Osteocyte (in vitro differentiated cells): ENCODE results near the gene CHD6. TPM values are rescaled to one million over a fixed set of nuclear protein-coding genes. Genes with fewer than 3 reads are reported as not detected.

Experiments used
- DNase-seq: peaks from one replicate; pipeline ENCODE4 v3.0.0; 2021; ENCODE audit warnings: mixed read lengths; ENCODE audit not compliant: unreplicated experiment; ENCODE audit errors: extremely low spot score
- H3K27ac Mint-ChIP-seq: one replicate; pipeline ENCODE4 v1.8.0; 2021; ENCODE audit warnings: mild to moderate bottlenecking, mixed read lengths; ENCODE audit not compliant: unreplicated experiment
- H3K27me3 Mint-ChIP-seq: one replicate; pipeline ENCODE4 v1.8.0; 2021; ENCODE audit warnings: mixed read lengths; ENCODE audit not compliant: unreplicated experiment
- H3K36me3 Mint-ChIP-seq: one replicate; pipeline ENCODE4 v1.8.0; 2021; ENCODE audit warnings: mixed read lengths; ENCODE audit not compliant: unreplicated experiment
- H3K4me1 Mint-ChIP-seq: one replicate; pipeline ENCODE4 v1.8.0; 2021; ENCODE audit warnings: mixed read lengths; ENCODE audit not compliant: unreplicated experiment
- H3K4me3 Mint-ChIP-seq: one replicate; pipeline ENCODE4 v1.8.0; 2021; ENCODE audit warnings: mild to moderate bottlenecking, moderate library complexity, mixed read lengths; ENCODE audit not compliant: unreplicated experiment
- H3K9me3 Mint-ChIP-seq: one replicate; pipeline ENCODE4 v1.8.0; 2021; ENCODE audit warnings: mixed read lengths; ENCODE audit not compliant: unreplicated experiment
- total RNA-seq: library from RNA; stranded (reverse); gene quantifications from 2 replicates; pipeline ENCODE4 v1.2.1, GENCODE V29; 2021
- TF ChIP-seq, protein P1 (sequence below): fragments of 200-600 bp; sonication (generic); IDR thresholded peaks from 2 replicates; pipeline ENCODE4 v1.5.0; 2021; ENCODE audit warnings: antibody characterized with exemption, mild to moderate bottlenecking, moderate library complexity

CHD6 gene
- total RNA-seq, 1 donor from 2014 or later = 51.4 TPM

DNA sequence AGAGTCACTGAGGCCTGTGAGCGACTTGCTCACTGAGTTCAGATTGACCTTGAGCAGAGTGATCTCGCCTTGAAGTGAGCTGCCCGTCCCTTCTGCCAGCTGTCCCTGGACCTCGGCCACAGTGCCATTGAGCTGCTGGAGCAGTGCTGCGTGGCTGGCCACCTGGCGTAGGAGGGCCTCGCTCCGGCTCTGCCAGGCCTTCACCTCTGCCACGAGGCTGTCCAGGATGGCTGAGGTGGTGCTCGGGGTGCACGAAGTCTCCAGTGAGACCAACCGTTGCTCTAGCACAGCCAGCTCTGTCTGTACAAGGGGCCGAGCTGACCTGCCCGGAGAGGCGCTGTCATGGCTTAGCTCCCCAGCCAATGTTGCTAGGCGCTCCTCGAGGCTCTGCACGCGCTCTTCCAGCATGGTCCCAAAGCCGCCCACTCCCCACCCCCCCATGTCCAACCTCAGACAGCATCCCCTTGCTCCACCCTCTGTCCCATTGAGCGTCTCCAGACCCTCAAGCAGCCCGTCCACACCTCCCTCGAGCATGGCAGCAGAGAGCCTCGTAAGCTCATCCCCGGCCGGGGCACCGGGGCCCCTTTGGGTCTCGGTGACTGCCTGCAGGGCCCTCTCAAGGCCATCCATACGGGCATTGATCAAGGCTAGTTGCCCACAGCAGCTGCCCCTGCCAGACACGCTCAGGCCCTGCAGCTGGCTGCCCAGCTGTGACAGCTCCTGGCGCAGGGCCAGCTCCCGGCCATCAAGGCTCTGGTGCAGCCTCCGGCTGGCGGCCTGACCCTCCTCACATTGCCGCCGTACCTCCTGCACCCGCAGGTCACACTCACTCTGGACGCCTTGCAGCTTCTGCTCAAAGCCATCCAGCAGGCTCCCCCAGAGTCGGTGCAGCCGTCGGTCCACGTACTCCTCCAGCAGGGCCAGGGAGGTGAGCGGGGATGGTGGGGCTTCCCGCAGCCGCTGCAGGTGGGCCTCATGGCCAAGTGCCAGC lies 256.1 kb downstream of the CHD6 start:
- Mint-ChIP-seq H3K4me3 (no peak overlapping the region), H3K27ac (no peak overlapping the region), H3K9me3 (no peaks in the 10 kb centered on the region), H3K27me3 (peaks cover 9% of the 10 kb centered on the region), H3K36me3 (no peaks in the 10 kb centered on the region), H3K4me1 (peaks cover 3% of the 10 kb centered on the region)
- DNase-seq = no peak
- TF ChIP-seq, protein P1, sequence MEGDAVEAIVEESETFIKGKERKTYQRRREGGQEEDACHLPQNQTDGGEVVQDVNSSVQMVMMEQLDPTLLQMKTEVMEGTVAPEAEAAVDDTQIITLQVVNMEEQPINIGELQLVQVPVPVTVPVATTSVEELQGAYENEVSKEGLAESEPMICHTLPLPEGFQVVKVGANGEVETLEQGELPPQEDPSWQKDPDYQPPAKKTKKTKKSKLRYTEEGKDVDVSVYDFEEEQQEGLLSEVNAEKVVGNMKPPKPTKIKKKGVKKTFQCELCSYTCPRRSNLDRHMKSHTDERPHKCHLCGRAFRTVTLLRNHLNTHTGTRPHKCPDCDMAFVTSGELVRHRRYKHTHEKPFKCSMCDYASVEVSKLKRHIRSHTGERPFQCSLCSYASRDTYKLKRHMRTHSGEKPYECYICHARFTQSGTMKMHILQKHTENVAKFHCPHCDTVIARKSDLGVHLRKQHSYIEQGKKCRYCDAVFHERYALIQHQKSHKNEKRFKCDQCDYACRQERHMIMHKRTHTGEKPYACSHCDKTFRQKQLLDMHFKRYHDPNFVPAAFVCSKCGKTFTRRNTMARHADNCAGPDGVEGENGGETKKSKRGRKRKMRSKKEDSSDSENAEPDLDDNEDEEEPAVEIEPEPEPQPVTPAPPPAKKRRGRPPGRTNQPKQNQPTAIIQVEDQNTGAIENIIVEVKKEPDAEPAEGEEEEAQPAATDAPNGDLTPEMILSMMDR = no peak

DNA sequence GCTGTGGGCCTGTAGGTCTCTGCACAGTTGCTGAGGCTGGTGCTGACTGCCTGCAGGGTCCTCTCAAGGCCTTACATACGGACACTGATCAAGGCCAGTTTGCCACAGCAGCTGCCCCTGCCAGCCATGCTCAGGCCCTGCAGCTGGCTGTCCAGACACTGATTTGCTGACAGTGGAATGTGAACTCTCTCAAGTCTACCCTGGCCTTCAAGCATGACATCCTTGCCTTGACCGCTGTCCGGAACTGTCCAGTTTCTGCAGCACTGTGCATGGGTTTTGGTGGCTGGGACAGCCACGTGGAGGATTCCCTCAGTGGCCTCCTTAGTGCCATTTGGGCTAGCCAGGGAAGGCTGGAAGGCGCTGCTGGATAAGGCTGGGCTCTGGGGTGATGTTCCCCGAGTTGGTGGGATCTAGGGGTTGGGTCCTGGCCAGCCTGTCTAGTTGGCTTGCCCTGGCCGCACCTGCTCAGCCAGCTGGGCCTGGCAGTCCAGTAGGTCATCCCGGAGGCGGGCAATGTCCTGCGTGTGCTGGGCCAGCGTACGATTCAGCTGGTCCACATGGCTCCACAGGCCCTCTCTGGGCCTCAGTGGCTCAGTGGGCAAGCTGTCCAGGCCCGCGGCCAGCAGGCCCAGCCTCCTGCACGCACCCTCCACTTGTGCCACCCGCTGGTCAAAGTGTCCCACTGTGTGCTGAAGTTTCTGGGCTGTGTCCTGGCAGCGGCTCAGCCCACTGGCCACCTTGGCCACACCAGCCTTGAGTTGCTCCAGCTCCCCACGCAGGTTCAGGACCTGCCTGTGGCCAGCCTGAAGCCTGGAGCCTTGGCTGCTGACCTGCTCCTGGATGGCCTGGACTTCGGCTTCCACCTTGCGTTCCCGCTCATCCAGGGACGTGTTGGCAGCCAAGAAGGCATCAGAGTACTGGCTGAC lies 257.1 kb downstream of the CHD6 start:
- Mint-ChIP-seq H3K36me3 (no peaks in the 10 kb centered on the region), H3K4me3 (no peak overlapping the region), H3K9me3 (no peaks in the 10 kb centered on the region), H3K4me1 (peaks cover 3% of the 10 kb centered on the region), H3K27ac (no peak overlapping the region), H3K27me3 (peaks cover 7% of the 10 kb centered on the region)
- no peak for DNase-seq
- TF ChIP-seq, protein P1 = no peak

DNA sequence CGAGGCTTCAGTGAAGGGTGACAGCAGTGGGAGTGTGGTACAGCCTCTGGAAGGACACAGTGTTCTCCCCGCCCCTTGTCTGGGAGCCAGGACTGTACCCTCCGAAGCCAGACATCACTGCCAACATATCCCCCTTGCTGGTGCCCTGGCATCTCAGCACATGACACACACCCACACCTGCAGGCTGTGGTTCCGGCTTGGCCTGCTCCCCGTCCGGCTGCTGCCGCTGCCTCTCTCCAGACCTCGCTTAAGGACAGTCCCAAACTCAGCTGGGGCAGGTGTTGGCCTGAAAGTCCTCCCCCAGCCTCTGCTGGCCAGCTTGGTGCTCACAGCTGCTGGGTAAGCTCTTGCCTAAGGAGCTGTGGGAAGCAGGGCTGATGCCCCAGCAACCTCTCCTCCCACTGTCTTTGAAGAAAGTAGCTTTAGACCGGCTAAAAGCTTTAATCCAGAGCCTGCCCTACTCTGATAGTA lies 258.6 kb downstream of the CHD6 start:
- Mint-ChIP-seq H3K27ac (no peak overlapping the region), H3K4me1 (no peaks in the 10 kb centered on the region), H3K27me3 (no peaks in the 10 kb centered on the region), H3K9me3 (no peaks in the 10 kb centered on the region), H3K36me3 (no peaks in the 10 kb centered on the region), H3K4me3 (no peak overlapping the region)
- TF ChIP-seq, protein P1 = no peak
- no peak for DNase-seq

DNA sequence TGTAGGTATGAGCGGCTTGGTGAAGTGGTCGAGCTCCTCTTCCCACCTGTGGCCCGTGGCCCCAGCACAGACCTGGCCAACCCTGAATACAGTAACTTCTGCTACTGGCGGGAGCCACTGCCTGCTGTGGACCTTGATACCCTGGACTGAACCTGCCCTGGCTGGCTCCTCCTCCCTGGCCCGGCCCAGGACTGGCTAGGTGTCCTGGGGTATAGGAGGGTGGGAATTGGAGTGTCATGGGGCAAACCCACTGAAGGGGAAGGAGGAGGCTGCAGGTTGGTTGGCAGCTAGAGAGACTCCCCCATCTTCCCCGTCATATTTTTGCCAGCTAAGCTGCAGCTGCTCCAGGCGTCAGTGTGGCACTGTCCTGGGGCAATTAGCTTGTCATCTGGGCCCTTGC lies 259.5 kb downstream of the CHD6 start:
- no peaks in the 10 kb centered on the region for H3K4me1 Mint-ChIP-seq
- no peaks in the 10 kb centered on the region for H3K27me3 Mint-ChIP-seq
- TF ChIP-seq, protein P1 = no peak
- no peak for DNase-seq
- H3K36me3 Mint-ChIP-seq = no peaks in the 10 kb centered on the region
- no peak overlapping the region for H3K27ac Mint-ChIP-seq
- no peaks in the 10 kb centered on the region for H3K9me3 Mint-ChIP-seq
- H3K4me3 Mint-ChIP-seq = no peak overlapping the region
